Panc1 (cell line): Measurements from ENCODE around the gene MILR1. TPM values are rescaled to one million over a fixed set of nuclear protein-coding genes. Genes with fewer than 3 reads are reported as not detected.

ENCODE experiments used
- ATAC-seq: fragments of 200-7000 bp; cut with Tn5 transposase; 2 replicates; pipeline ENCODE4 v1.9.1; 2020; ENCODE audit warnings: mild to moderate bottlenecking, moderate library complexity
- BruUV-seq: library from RNA; stranded (reverse); fragments of 400-500 nt; replicated peaks from 2 replicates; lab custom pipeline; 2021; lab: Mats Ljungman, UMichigan
- CTCF ChIA-PET: fragments of 300-600 bp; sonication (Branson Sonifier 250); formaldehyde crosslinking; loops from one replicate; lab custom pipeline; 2022; ENCODE audit warnings: antibody characterized with exemption; lab: Charles Lee
- POLR2A ChIA-PET: fragments of 300-600 bp; sonication (Branson Sonifier 250); formaldehyde crosslinking; loops from one replicate; lab custom pipeline; 2022; ENCODE audit warnings: antibody characterized with exemption; lab: Charles Lee
- DNase-seq: peaks from one replicate; pipeline ENCODE4 v3.0.0-alpha.2; 2010; ENCODE audit warnings: low read depth, low spot score
- H3K27ac ChIP-seq: 2 replicates; pipeline ENCODE4 v1.5.1; 2011; ENCODE audit warnings: mild to moderate bottlenecking, low read length, inconsistent platforms
- H3K27me3 ChIP-seq: fragments of 200-500 bp; sonication (Bioruptor generic); 2 replicates; pipeline ENCODE4 v1.6.0; 2014; ENCODE audit warnings: low read length, inconsistent platforms; ENCODE audit not compliant: control insufficient read depth, insufficient read depth
- H3K36me3 ChIP-seq: fragments of 200-500 bp; sonication (Bioruptor generic); 2 replicates; pipeline ENCODE4 v1.5.1; 2014; ENCODE audit warnings: inconsistent platforms, mild to moderate bottlenecking, low read length, moderate library complexity; ENCODE audit not compliant: control insufficient read depth, insufficient read depth
- H3K4me1 ChIP-seq: 2 replicates; pipeline ENCODE4 v1.5.1; 2011; ENCODE audit warnings: inconsistent platforms, mild to moderate bottlenecking, low read length, moderate library complexity; ENCODE audit not compliant: control insufficient read depth, insufficient read depth
- H3K4me3 ChIP-seq, 2 experiments: 2 replicates each; pipeline ENCODE4 v1.5.1; 2011 to 2012; ENCODE audit warnings: low read depth in 2 of 2, low read length in 2 of 2, mild to moderate bottlenecking in 2 of 2, inconsistent platforms in 1 of 2, moderate library complexity in 1 of 2
- H3K9me3 ChIP-seq: fragments of 200-500 bp; sonication (Bioruptor generic); 2 replicates; pipeline ENCODE4 v1.5.1; 2014; ENCODE audit warnings: low read depth, mild to moderate bottlenecking, inconsistent platforms, low read length, moderate library complexity; ENCODE audit not compliant: control insufficient read depth, insufficient read depth
- CTCF ChIP-seq: fragments of 450-650 bp; IDR thresholded peaks from 2 replicates; pipeline ENCODE4 v1.5.1; 2017; ENCODE audit warnings: mild to moderate bottlenecking
- POLR2AphosphoS5 ChIP-seq: IDR thresholded peaks from 2 replicates; pipeline ENCODE4 v1.6.1; 2012; ENCODE audit warnings: mild to moderate bottlenecking, low read depth, low read length, moderate library complexity
- REST ChIP-seq, 2 experiments: IDR thresholded peaks; 2 replicates each; pipeline ENCODE4 v1.6.1; 2011 to 2012; ENCODE audit warnings: low read depth in 2 of 2, control low read depth in 1 of 2, low read length in 1 of 2, mild to moderate bottlenecking in 1 of 2, moderate library complexity in 1 of 2; ENCODE audit not compliant: insufficient read depth in 1 of 2
- SIN3A ChIP-seq: IDR thresholded peaks from 2 replicates; pipeline ENCODE4 v1.6.1; 2012; ENCODE audit warnings: low read depth, mild to moderate bottlenecking, low read length, moderate library complexity, borderline replicate concordance; ENCODE audit not compliant: insufficient read depth
- TCF7L2 ChIP-seq: IDR thresholded peaks from 2 replicates; pipeline ENCODE4 v1.6.1; 2011; ENCODE audit warnings: mild to moderate bottlenecking, low read depth, low read length, inconsistent platforms
- in situ Hi-C: cut with HindIII; loops from 2 replicates; pipeline ENCODE4 v1.10.0; 2016; ENCODE audit warnings: low sequenced_read_pairs, low pct_unique_long_range_greater_than_20kb
- intact Hi-C: fragments of 100-400 bp; cut with micrococcal nuclease; formaldehyde crosslinking; loops from one replicate; pipeline ENCODE4 v1.10.0; 2022; ENCODE audit not compliant: unreplicated experiment
- total RNA-seq: library from RNA; stranded (reverse); gene quantifications from one replicate; pipeline ENCODE4 v1.2.1, GENCODE V29; 2021; ENCODE audit not compliant: unreplicated experiment

MILR1 gene
- total RNA-seq, 1 experiment from 2014 or later = not detected

DNA sequence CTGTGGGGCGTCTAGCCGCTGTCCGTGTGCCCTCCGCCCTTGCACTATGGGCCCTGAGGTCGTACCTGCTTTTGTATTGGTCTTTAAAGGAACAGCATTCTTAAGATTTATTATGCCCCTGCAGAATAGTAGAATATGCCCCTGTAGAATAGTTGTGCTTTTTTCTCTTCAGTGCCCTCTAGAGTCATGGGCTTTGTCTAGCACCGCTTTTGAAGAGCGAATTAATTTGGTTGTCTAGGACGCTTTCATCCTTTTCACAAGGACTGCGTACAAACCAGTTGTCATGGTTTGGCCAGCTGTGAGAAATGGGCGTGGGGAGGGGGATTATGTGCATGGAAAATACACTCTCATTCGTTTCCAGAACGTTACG lies 58.5 kb downstream of the MILR1 start:
- in situ Hi-C loops (no loop called here), intact Hi-C loops (no loop called here)
- no peak for DNase-seq
- Histone ChIP-seq H3K36me3 (peaks cover 58% of the 10 kb centered on the region), H3K4me3 (peak overlapping the region; percentile 88 to 99), H3K27ac (peak overlapping the region; percentile 90), H3K9me3 (no peaks in the 10 kb centered on the region), H3K4me1 (peaks cover 23% of the 10 kb centered on the region), H3K27me3 (no peaks in the 10 kb centered on the region)
- peak; percentile 26; the same call in 1 of the 2 replicates for ATAC-seq
- CTCF ChIA-PET = no interaction called here
- peak; percentile 59 for TF ChIP-seq CTCF
- TF ChIP-seq REST (IDR thresholded peaks at IDR 0.05; ENCODE audit: insufficient read depth in 1 of 2, low read depth in 2 of 2, low read length in 1 of 2) = no peak
- BruUV-seq = no TSS peak
- POLR2A ChIA-PET = interaction anchor here (1.0 kb wide), 1 partner anchor 10 kb away, joined by 5 read pairs; no protein-coding TSS in a partner anchor

- Histone ChIP-seq H3K27ac (no peak overlapping the region), H3K36me3 (peaks cover 50% of the 10 kb centered on the region), H3K9me3 (no peaks in the 10 kb centered on the region), H3K4me1 (peaks cover 14% of the 10 kb centered on the region), H3K4me3 (peak overlapping the region in 1 of 2 experiments; percentile 88; a peak in 3 of 4 replicates), H3K27me3 (no peaks in the 10 kb centered on the region)
- POLR2A ChIA-PET = interaction anchor here (0.6 kb wide), 1 partner anchor 55 kb away, joined by 4 read pairs; no protein-coding TSS in a partner anchor
- TF ChIP-seq SIN3A (no peak), REST (IDR thresholded peaks at IDR 0.05; ENCODE audit: insufficient read depth in 1 of 2, low read depth in 2 of 2, low read length in 1 of 2) (no peak), CTCF (no peak), POLR2AphosphoS5 (no peak), TCF7L2 (no peak)
- ATAC-seq (no peak), DNase-seq (no peak)
- CTCF ChIA-PET = no interaction called here
- in situ Hi-C loops = no loop called here
- intact Hi-C loops = no loop called here
- BruUV-seq = no TSS peak
These were observed 59.8 kb downstream of the MILR1 start for GRCh38 chr17:64508683-64509082.
